ENCODE measurements around the gene SULT1A3. TPM values are rescaled to one million over a fixed set of nuclear protein-coding genes. Genes with fewer than 3 reads are reported as not detected.

The SULT1A3 gene
- total RNA-seq, 1 experiment from 2014 or later = 14.0 TPM

Small RNA genes within 50 kb of the gene (small RNA-seq; reads per million reads assigned to genes)
- not detected for gene AC106782.4

Other genes starting within 250 kb of the SULT1A3 start
- gene TMEM219, start 237.2 kb upstream of the SULT1A3 start, total RNA-seq (2014; rRNA removed; shearing (Covaris generic)) = 103 and 110 TPM in 2 replicates
- 56.5 and 56.8 TPM in 2 replicates for gene TAOK2, start 225.4 kb upstream of the SULT1A3 start, total RNA-seq (2014; rRNA removed; shearing (Covaris generic))
- gene HIRIP3, start 203.6 kb upstream of the SULT1A3 start, total RNA-seq (2014; rRNA removed; shearing (Covaris generic)) = 21.1 and 23.2 TPM in 2 replicates
- gene INO80E, start 203.0 kb upstream of the SULT1A3 start, total RNA-seq (2014; rRNA removed; shearing (Covaris generic)) = 72.2 and 79.2 TPM in 2 replicates
- gene DOC2A, start 188.2 kb upstream of the SULT1A3 start, total RNA-seq (2014; rRNA removed; shearing (Covaris generic)) = 0.89 TPM in 1 of 2 replicates, not detected in the other
- not detected in 2 replicates for gene C16orf92, start 176.1 kb upstream of the SULT1A3 start, total RNA-seq (2014; rRNA removed; shearing (Covaris generic))
- gene TLCD3B, start 168.0 kb upstream of the SULT1A3 start, total RNA-seq (2014; rRNA removed; shearing (Covaris generic)) = 0.79 TPM in 1 of 2 replicates, not detected in the other
- 1,983 and 2,051 TPM in 2 replicates for gene ALDOA, start 133.5 kb upstream of the SULT1A3 start, total RNA-seq (2014; rRNA removed; shearing (Covaris generic))
- 215 and 226 TPM in 2 replicates for gene PPP4C, start 123.3 kb upstream of the SULT1A3 start, total RNA-seq (2014; rRNA removed; shearing (Covaris generic))
- 2.5 and 3.5 TPM in 2 replicates for gene TBX6, start 107.3 kb upstream of the SULT1A3 start, total RNA-seq (2014; rRNA removed; shearing (Covaris generic))
- gene YPEL3, start 103.0 kb upstream of the SULT1A3 start, total RNA-seq (2014; rRNA removed; shearing (Covaris generic)) = 14.3 and 16.2 TPM in 2 replicates
- 1.2 and 1.5 TPM in 2 replicates for gene GDPD3, start 85.7 kb upstream of the SULT1A3 start, total RNA-seq (2014; rRNA removed; shearing (Covaris generic))
- 34.5 and 39.2 TPM in 2 replicates for gene MAPK3, start 76.0 kb upstream of the SULT1A3 start, total RNA-seq (2014; rRNA removed; shearing (Covaris generic))
- 7.6 and 10.1 TPM in 2 replicates for gene CORO1A, start 15.7 kb upstream of the SULT1A3 start, total RNA-seq (2014; rRNA removed; shearing (Covaris generic))
- 143 and 216 TPM in 2 replicates for gene BOLA2B, start 5.6 kb upstream of the SULT1A3 start, total RNA-seq (2014; rRNA removed; shearing (Covaris generic))
- gene SLX1A, start 5.4 kb upstream of the SULT1A3 start, total RNA-seq (2014; rRNA removed; shearing (Covaris generic)) = 81.6 and 97.9 TPM in 2 replicates
- gene NPIPB13, start 49.2 kb downstream of the SULT1A3 start, total RNA-seq (2014; rRNA removed; shearing (Covaris generic)) = 0.39 and 1.0 TPM in 2 replicates
- gene CD2BP2, start 156.1 kb downstream of the SULT1A3 start, total RNA-seq (2014; rRNA removed; shearing (Covaris generic)) = 42.8 and 49.4 TPM in 2 replicates
- 63.3 and 66.5 TPM in 2 replicates for gene TBC1D10B, start 171.2 kb downstream of the SULT1A3 start, total RNA-seq (2014; rRNA removed; shearing (Covaris generic))
- 1.0 TPM in 1 of 2 replicates, not detected in the other for gene MYL11, start 175.5 kb downstream of the SULT1A3 start, total RNA-seq (2014; rRNA removed; shearing (Covaris generic))
- 0.16 TPM in 1 of 2 replicates, not detected in the other for gene SEPTIN1, start 183.3 kb downstream of the SULT1A3 start, total RNA-seq (2014; rRNA removed; shearing (Covaris generic))
- 19.0 and 20.3 TPM in 2 replicates for gene ZNF48, start 196.2 kb downstream of the SULT1A3 start, total RNA-seq (2014; rRNA removed; shearing (Covaris generic))
- gene ZNF771, start 208.4 kb downstream of the SULT1A3 start, total RNA-seq (2014; rRNA removed; shearing (Covaris generic)) = 12.6 and 17.7 TPM in 2 replicates
- gene DCTPP1, start 230.8 kb downstream of the SULT1A3 start, total RNA-seq (2014; rRNA removed; shearing (Covaris generic)) = 107 and 111 TPM in 2 replicates
- 11.0 and 12.4 TPM in 2 replicates for gene SEPHS2, start 246.6 kb downstream of the SULT1A3 start, total RNA-seq (2014; rRNA removed; shearing (Covaris generic))

All from HT-29 (cell line).